Glomerular visceral epithelial cell (primary cell): ENCODE results near the gene ZBTB16.
A peak's percentile ranks its signal among the peaks of the same experiment; 100 is the strongest.

Source experiments
- DNase-seq: peaks from one replicate; pipeline ENCODE4 v3.0.0-alpha.2; 2016; ENCODE audit errors: extremely low spot score

ZBTB16 gene

DNA sequence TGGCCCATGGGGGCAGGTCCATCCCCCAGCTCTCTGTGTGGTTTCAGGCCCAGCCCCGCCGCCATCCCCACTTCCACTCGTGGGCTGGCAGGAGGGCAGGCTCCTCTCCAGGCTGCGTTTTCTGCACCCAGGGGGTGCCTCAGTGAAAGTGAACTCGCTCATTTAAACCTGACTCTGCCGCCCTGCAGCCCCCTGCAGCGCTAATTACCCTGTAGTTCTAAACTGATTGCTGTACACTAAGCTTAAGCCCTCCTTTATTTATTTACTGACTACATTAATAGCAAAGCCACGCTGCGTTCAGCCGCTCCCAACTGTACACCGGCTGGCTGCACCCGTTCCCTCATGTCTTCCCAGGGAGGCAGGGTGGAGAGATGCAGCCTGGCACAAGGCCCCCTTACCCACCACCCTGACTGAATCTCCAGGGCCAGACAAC, 200.1 kb downstream of the ZBTB16 start:
- DNase-seq: no peak

DNA sequence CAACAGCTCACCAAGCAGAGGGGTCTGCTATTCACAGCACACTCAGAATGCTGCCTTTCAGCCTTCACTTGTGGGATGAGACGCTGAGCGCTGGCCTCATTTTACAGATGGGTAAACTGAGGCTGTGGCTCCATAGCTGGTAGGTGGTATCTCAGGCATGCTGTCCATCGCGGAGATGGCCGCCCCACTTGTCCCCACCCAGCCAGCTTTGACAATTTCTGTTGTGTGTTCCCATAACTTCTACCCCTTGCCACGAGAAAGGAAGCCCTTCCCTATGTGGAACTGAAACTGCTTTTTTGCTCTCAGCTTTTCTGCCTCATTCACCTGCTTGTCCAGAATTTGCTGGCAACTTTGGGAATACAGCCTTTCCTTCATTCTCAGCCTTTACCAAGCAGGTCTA, 200.6 kb downstream of the ZBTB16 start:
- no peak for DNase-seq

DNA sequence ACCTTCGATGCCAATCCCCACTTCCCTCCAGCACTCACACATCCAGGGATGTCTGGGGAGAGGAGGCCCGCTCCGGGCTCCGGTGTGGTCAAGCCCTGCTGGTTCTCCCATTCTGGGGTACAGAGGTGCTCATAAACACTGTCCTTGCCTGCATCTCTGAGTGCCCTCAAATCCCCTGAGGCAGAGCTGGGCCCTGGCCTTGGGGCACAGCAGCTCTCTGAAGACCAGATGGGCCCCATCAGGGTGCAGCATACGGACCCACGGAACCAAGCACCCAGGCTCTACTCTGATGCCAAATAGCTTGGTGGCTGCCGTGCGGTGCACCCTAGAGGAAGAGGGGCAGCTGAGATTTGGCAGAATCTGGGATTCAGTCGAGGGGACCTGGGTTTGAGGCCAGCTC, 201.0 kb downstream of the ZBTB16 start:
- DNase-seq: no peak

DNA sequence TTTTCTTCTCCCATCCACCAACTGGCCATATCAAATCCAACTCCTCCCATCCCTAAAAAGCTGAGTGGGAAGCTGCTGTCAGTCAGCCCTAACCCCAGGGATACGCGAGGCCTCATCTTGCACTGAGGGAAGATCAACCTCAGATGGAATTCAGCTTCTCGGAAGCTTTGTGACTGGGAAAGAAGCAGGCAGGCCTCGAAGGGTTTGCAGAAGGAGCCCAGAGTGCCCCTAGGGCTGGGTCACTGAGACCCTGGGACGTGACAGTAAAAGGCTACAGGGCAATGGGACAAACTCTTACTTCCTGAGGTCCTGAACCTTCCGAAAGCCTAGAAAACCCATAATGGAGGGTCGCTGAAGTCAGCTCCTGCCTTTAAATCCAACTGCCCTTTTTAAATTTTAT, 202.3 kb downstream of the ZBTB16 start:
- no peak for DNase-seq

DNA sequence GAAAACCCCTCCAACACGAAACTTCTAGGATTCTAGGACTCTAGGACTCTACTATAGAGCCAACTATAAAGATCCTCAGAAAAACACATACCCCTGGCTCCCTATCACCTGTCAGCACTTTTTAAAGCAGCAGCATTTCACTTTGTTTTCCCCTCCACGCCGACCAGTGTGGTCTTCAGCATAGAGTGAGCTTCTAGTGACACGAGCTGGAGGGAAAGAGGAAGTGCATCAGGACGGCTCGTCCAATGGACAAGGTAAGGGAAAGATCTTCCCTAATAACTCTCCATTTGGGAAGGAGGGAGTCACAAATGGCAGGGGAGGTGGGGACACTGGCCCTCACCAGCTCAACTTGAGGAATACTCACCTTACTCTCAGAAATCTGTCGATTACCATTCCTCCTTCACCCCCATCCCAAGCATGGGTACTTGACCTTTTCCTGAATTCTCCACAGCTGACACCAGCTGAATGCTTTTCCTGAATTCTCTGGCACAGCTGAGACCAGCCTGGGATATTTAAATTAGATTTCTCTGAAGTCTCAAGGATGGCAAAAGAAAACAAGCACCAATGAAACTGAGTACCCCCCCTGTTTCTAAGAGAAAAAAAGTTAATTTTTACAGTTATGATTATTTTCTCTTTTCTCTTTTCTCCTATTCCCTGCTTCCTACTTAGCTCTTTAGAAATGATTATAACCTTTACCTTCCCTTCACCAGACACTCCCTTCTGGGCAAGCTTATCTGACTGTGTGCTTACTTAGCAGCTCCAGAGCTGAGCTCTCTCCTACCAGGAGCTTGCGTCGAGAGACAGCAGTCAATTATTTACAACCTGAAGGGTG, 203.4 kb downstream of the ZBTB16 start:
- peak; percentile 42 for DNase-seq

DNA sequence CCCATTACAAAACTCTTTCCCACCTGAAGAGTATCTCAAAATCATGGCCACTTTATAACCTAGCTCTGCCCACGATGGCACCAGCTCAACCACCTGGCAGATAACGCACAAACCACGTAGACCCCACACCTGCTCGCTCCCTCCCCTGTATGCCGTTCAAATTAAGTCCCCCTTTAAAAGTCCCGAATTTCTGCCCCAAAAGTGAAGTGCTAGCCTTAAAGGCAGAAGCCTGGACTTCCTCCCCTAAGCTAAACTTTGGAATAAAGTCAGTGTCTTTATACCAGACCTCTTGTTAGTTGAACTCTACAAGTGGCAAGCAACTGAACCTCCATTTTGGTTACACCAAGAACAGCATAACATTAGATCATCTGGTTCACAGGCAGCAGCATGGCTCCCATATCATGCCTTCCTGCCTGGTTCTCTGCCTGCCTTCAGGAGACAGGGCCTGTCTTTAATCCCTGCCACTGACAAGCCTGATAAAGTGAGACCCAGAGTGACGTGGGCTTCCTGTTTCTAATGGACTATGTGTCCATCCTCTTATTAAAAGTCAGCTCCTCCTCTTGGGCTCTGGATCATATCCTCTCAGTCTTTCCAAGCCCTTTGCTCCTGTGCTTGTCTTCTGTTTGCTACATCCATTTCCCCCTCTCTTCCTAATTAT, 204.1 kb downstream of the ZBTB16 start:
- no peak for DNase-seq

DNA sequence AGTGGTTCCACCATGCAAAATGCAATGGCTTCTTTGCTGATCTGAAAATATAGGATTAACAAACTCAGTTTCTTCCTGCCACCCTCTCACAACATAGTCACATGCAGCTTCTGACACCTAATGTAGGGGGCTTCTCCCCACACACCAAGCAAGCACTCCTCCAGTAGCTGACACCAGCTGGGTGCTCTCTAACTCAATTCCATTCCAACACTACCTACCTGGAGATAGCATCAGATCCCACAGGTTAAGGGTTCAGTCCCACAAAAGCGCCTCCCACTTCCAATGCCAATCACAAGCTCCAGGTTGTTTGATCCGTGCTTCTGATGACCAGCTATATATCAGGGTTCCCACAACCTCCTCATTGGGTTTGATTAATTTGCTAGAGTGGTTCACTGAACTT, 204.9 kb downstream of the ZBTB16 start:
- DNase-seq: no peak

DNA sequence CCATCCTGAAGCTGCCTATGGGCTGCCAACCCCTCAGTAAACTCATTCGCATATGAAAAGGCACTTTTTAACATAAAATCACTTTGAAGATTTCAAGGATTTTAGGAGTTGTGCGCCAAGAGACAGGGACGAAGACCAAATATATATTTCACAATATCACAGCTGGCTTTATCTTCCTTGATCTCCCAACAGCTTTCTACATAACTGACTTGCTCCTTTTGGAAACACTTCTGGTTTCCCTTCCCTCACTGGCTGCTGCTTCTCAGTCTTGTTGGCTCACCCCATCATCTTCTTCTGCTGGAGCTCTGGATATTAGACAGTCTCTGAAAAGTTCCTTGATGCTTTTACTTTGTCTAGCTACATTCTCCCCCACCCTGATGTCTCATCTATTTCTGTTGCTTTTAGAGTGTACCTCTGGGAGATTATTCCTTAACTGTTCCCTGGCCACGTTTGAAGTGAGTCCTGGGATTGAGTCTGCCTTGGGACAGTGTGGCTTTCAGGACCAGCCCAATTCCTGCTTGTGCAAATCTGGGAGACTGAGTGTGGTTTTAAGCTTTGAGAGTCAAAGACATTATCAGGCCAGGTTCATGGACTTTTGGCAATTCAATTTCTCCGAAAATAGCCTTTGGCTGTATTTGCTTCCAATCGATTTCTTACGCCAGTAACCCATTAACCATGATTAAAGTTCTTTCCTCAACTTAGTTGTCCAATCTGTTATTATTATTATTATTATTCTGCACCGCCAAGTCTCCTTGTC, 205.8 kb downstream of the ZBTB16 start:
- no peak for DNase-seq

DNA sequence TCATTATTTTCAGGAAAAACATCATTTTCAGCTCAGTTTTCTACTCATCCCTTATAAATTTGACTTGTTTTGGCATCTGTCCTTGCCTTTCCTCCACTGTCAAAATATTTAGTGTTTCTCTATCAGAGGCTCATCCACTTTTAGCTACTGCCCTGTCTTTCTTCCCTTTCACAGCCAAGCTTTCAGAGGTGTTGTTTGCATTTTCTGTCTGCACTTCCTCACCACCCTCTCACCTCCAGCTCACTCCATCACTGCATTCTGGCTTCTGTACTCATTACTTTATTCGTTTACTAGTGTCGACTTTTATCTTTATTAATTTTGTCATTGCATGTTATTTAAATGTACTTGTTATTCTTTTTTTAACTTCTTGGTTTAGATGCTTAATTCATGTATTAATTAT, 210.0 kb downstream of the ZBTB16 start:
- DNase-seq: no peak

DNA sequence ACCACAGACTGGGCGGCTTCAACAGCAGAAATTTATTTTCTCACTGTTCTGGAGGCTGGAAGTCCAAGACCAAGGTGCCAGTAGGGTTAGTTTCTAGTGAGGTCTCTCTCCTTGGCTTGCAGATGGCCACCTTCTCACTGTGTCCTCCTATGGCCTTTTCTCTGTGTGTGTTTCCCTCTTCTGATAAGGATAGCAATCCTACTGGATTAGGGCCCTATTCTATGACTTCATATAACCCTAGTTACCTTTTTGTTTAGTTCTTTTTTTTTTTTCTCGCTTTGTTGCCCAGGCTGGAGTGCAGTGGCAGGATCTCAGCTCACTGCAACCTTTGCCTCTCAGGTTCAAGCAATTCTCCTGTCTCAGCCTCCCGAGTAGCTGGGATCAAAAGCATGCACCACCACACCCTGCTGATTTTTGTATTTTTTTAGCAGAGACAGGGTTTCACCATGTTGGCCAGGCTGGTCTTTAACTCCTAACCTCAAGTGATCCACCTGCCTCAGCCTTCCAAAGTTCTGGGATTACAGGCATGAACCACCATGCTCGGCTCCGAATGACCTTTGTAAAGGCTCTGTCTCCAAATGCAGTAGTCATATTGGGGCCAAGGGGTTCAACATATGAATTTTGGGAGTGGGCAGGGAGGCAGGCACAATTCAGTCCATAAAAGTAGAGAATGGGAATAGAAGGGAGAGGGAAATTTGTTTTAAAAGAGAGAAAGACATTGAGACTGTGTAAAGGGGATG, 211.2 kb downstream of the ZBTB16 start:
- no peak for DNase-seq

DNA sequence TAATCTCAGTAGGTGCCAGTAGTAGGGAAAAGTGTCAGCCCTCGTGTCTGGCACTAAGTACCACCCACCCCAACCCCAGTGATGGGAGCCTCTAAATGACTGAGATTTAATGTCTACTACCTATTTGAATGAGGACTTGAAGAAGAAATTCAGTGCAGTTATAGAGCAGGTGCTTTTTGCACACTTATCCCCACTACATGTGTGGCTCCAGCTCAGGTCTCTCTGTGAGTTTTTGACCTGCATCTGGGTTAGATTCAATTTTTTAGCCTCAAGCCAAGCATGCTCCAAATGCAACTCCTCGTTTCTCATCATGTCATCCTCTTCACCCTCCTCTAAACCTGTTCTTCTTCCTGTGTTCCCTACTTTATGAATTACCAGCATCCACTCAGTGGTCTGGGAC, 211.8 kb downstream of the ZBTB16 start:
- DNase-seq: no peak

DNA sequence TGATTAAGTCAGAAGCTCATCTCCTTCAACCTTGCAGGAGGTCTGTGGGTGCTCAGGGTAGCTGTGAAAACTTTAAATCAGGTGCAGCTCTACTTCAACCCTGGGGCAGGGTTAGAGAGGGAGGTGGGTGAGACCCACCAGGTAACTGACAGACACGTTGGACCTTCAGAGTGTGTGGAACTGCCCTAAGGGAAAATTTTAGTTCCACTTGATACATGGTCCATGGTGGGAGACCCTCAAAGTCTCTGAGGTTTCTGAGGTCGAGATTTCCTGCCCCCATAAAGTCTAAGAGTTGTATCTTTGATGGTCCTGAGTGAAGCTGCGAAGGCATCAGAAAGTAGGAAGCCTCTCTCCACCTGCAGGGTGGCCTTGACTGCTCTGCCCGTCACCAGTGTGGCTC, 212.8 kb downstream of the ZBTB16 start:
- DNase-seq: no peak

DNA sequence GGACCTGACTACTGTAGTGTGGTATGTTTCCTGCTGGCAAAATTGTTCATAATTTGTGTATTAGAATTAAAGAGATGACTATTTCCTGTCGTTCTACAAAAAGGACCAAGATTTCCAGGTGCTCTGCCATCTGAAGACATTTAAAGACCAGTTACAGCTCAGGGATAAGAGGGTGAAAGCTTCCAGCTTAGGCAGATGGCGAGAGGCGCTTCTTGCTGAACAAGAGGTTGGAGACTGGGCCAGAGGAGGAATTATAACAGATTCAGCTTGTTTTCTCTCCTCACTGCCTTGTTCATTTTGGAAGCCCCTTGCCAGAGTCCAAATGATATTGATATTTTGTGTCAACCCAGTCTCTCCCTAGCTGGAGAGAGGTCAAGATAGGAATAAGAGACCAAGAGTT, 213.6 kb downstream of the ZBTB16 start:
- DNase-seq: no peak

DNA sequence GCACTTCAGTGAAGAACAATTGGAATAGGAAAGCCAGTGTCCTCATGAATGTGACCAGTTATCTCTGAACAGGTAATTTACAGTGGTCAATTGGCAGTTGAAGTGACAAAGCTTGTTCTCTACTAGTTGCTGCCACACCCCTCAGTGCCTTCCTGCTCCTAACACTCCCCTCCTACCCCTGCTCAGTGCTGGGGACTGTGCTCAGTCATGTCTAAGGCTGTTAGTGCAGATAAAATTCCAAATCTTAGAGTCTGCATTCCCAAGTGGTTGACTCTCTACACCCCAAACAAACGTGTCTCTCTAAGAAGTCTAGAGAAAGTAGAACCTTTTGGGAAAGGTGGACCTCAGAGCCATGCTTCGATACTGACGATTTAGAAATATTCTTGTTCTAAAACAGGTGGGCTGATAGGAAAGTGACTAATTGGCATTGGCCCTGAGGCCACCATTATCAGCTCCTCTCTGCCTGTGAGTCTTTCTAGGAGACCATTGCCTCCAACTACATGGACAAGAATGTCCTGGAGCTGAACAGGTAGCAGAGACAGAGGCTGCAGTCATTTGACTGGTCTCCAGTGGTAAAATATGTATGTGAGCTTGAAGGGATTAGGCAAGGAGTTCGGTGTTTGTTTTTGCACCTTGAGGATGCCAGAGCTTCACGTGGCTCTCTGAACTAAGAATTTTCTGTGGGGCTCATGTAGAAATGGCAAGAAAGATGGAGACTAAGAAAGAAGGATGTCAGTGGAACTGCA, 214.6 kb downstream of the ZBTB16 start:
- no peak for DNase-seq

DNA sequence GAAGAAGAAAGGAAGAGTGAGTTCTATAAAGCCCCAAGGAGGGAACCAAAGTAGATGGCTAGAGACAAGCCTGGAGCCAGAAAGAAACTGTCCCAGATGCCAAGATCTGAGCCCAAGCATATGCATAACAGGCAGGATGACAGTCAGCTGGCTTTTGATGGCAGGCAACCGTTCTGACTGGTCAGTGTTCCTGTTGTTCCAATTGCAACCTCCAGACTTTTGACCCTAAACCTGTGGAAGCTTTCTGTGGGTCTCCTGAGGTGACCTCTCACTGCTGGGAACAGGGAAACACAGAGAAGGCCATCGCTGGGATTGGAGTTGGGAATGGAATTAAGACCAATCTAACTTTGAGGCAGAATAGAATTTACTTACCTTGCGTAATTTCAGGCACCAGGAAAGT, 215.1 kb downstream of the ZBTB16 start:
- DNase-seq: no peak

DNA sequence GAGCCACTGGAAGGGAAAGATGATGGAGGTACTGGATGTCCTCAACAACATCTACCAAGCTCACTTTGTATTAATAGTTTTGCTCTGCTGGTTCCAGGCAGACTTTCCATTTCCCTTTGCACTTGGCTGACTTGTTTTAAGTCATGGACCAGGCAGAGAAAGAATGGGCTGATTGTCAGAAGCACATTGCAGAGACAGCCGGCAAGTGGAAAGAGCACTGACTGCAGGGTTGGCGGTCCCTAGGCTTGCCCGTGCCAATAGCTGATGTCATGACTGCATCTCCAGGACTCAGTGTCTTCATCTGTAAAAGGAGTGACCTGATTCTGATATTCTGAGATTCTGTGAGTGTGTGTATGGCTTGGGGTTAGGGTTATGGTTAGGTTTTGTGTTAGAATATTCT, 215.8 kb downstream of the ZBTB16 start:
- no peak for DNase-seq

DNA sequence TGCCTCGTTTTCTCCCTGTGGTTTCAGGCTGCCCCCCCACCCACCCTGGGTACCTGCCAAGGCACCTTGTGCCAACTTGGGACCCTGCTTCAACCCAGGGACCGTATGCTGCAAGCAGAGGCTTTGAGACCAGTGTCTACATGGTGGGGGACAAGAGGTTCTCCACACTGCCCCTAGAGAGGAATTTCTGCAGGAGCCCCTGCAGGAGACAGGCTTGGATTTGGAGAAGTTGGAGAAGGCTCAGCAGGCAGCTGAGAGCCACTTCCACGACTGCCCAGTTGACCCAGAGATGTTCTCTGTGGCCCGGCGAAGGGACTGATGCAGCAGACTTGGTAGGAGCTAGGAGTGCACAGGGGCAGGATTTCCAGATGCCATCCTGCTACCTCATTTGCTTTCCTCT, 216.6 kb downstream of the ZBTB16 start:
- DNase-seq: no peak

DNA sequence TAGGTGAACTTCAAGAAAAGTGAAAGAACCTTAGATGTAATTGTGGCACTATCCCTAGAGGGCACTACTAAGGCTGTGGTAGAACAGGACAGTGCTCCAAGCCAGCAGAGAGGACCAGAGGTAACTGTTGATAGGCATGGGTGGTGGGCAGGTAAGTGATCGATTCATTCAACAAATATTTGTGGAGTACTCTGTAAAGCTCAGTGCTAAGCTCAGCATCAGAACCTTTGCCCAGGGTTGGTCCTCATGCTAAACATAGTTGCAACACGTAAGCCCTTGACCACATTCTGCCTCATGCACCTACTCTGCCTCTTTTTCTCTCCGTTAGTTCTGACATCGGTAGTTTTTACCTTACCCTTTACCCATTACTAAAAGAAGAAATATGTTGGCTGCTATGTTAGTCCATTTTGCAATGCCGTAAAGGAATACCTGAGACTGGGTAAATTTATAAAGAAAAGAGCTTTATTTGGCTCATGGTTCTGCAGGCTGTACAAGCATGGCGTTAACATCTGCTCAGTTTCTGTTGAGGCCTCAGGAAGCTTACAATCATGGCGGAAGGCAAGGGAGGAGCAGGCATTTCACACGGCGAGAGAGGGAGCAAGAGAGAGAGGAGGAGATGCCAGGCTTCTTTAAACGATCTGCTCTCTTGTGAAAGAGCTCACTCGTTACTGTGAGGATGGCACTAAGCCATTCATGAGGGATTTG, 218.3 kb downstream of the ZBTB16 start:
- no peak for DNase-seq

DNA sequence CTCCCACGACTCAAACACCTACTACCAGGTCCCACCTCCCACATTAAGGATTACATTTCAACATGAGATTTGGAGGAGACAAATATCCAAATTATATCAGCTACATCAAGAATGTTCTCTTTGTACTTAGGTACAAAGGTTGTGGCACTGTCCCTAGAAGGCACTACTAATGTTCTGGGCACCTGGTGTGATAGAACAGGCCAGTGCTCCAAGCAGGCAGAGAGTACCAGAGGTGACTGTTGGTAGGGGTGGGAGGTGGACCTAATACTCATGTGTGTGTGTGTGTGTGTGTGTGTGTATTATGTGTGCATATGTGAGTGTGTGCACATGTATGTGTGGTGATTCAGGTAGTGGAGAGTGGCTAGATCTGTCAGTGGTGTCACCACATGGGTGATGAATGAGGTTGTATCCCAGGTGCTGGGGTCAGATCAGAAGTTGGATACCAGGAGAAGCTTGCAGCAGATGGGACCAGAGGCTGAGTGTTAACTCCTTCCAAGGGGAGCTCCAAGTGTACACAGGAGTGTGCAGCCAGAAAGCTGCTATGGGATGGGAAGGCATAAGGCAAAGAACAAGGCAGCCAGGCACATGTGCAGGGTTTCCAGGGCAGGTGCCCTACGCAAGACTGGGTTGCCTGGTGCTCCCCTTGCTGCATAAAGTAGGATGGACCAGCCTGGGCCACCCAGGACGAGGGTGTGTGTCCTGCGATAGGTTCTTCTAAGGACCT, 219.0 kb downstream of the ZBTB16 start:
- DNase-seq: no peak
